Astrocyte (in vitro differentiated cells and primary cell): ENCODE measurements around the gene BOLA1.

Experiments
- CTCF ChIP-seq: IDR thresholded peaks from 2 replicates; pipeline ENCODE4 v1.5.1; 2011; ENCODE audit warnings: low read depth, mild to moderate bottlenecking, inconsistent platforms, low read length, moderate library complexity; ENCODE audit not compliant: insufficient read depth
- EZH2 ChIP-seq: IDR thresholded peaks from 2 replicates; pipeline ENCODE4 v1.6.1; 2012; ENCODE audit warnings: mild to moderate bottlenecking, low read length, inconsistent platforms; ENCODE audit not compliant: insufficient read depth

- TF ChIP-seq CTCF, result no peak
- TF ChIP-seq EZH2, result no peak
Measured at GRCh38 chr1:149915429-149916192, 16.2 kb downstream of the BOLA1 start.
